Lung (tissue), 12 donors: ENCODE data around the gene RPP25L. TPM values are rescaled to one million over a fixed set of nuclear protein-coding genes. Genes with fewer than 3 reads are reported as not detected.
A peak's percentile ranks its signal among the peaks of the same experiment; 100 is the strongest.

ENCODE experiments used
- ATAC-seq: fragments of 200-7000 bp; cut with Tn5 transposase; one replicate; pipeline ENCODE4 v1.9.1; 2020; ENCODE audit warnings: moderate number of reproducible peaks; ENCODE audit not compliant: insufficient read depth, low FRiP score
- DNase-seq, 3 donors: peaks; one replicate each; pipeline ENCODE4 v3.0.0-alpha.2; 2013 to 2017
- H3K27ac ChIP-seq, 2 donors: one replicate each; pipeline ENCODE4 v1.5.1; 2013; ENCODE audit warnings: mild to moderate bottlenecking in 2 of 2, moderate library complexity in 2 of 2, control low read depth in 1 of 2, inconsistent platforms in 1 of 2, low read depth in 1 of 2, low read length in 1 of 2
- H3K27me3 ChIP-seq, 3 donors: one replicate each; pipeline ENCODE4 v1.5.1; 2013; ENCODE audit warnings: low read length in 2 of 3; ENCODE audit not compliant: control insufficient read depth in 3 of 3, insufficient read depth in 3 of 3
- H3K36me3 ChIP-seq, 4 donors: one replicate each; pipeline ENCODE4 v1.5.1; 2013; ENCODE audit warnings: low read length in 4 of 4, mild to moderate bottlenecking in 1 of 4, moderate library complexity in 1 of 4; ENCODE audit not compliant: control insufficient read depth in 4 of 4, insufficient read depth in 4 of 4
- H3K4me1 ChIP-seq, 5 donors: one replicate each; pipeline ENCODE4 v1.5.1; 2013; ENCODE audit warnings: low read length in 5 of 5, mild to moderate bottlenecking in 2 of 5, moderate library complexity in 1 of 5; ENCODE audit not compliant: control insufficient read depth in 5 of 5, insufficient read depth in 5 of 5
- H3K4me3 ChIP-seq: one replicate; pipeline ENCODE4 v1.5.1; 2013; ENCODE audit warnings: mild to moderate bottlenecking, control low read depth, moderate library complexity
- H3K9ac ChIP-seq, 2 donors: one replicate each; pipeline ENCODE4 v1.5.1; 2013; ENCODE audit warnings: low read length in 2 of 2, control low read depth in 1 of 2; ENCODE audit not compliant: insufficient read depth in 1 of 2
- H3K9me3 ChIP-seq, 4 donors: one replicate each; pipeline ENCODE4 v1.5.1; 2013; ENCODE audit warnings: low read length in 3 of 4, mild to moderate bottlenecking in 1 of 4, moderate library complexity in 1 of 4; ENCODE audit not compliant: control insufficient read depth in 4 of 4, insufficient read depth in 3 of 4
- WGBS, 2 donors: extraction: QIAGEN DNeasy Blood & Tissue Kit; methylation state at CpG; one replicate each; pipeline ENCODE4 v1.1.7; 2013; 5-methylcytosine and 5-hydroxymethylcytosine counted together
- polyA plus RNA-seq, 2 donors: library from polyadenylated mRNA; stranded (reverse); fragments of 200-250 nt; gene quantifications; one replicate each; pipeline ENCODE4 v1.2.1, GENCODE V29; 2013
- total RNA-seq, 2 donors: library from RNA; depleted of rRNA in 1 of 2; stranded (reverse); fragments of >200 nt in 1 of 2; gene quantifications; one replicate each; pipeline ENCODE4 v1.2.1, GENCODE V29; 2014 to 2021
- TF ChIP-seq, protein P1 (sequence below): IDR thresholded peaks from 2 replicates; pipeline ENCODE4 v1.5.1; 2012; ENCODE audit warnings: mild to moderate bottlenecking; ENCODE audit errors: control extremely low read depth, extremely low read depth
- donor health status: control.
- donor health status: control.
- donor health status: Bipolar disorder and iron deficiency.
- donor health status: healthy.
- donor health status: DM: yes; HTN: yes; CAD: no.

Gene RPP25L
- total and polyA plus RNA-seq, 4 donors: 17.0 to 32.6 (median 25.7) TPM

DNA sequence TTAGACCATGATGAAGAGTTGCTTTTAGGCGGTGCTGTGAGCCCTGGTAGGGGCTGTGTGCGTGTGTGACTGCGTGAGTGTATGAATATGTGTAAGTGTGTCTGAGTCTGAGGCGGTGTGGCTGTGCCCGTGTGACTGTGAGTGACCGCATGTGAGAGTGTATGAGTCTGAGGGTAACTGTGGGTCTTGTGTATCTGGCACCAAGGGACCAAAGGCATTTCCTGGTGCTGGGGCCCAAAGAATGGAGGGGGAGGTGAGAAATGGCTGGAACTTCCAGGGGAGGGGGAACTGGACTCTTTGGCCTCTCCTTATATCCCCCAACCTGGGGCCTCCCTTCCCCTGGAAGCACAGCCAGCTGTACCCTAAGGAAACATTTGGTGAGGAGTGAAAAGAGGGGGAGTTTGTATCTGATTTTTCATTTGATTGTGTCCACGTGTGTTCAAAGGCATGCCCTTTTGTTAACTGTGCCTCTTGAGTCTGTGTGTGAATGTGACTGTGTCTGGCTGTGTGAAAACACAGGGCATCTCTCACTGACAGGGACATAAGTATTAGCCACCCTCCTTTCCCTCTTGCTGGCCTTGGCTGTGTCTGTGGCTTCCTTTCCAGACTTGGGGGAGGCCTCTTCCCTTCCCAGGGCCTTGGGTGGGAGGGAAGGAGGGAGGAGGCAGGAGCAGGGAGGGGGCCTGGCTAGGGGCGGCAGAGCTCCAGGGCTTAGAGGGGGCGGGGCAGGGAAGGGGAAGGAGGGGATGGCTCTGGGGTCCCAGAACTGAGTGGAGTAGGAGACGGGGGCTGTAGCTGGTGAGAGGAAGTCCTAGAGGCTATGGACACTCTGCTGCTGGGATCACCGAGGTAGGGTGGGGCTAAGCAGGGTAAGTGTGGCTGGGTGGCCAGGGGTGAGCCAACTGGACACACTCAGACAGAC, 41.5 kb upstream of the RPP25L start:
- DNase-seq: peak; percentile 83 to 92 (median 89)
- WGBS, 2 donors: 43 to 49% methylated on average over 11 of the region's 11 CpGs
- Histone ChIP-seq H3K27me3 (no peaks in the 10 kb centered on the region), H3K9ac (peak overlapping the region in 1 of 2 donors; percentile 44), H3K4me3 (no peak overlapping the region), H3K4me1 (peaks cover 12 to 53% (median 35%) of the 10 kb centered on the region in 5 donors), H3K9me3 (no peaks in the 10 kb centered on the region), H3K36me3 (peaks cover 0 to 24% (median 16%) of the 10 kb centered on the region in 4 donors), H3K27ac (peak overlapping the region; percentile 81 to 88)
- ATAC-seq: no peak
- TF ChIP-seq, protein P1, sequence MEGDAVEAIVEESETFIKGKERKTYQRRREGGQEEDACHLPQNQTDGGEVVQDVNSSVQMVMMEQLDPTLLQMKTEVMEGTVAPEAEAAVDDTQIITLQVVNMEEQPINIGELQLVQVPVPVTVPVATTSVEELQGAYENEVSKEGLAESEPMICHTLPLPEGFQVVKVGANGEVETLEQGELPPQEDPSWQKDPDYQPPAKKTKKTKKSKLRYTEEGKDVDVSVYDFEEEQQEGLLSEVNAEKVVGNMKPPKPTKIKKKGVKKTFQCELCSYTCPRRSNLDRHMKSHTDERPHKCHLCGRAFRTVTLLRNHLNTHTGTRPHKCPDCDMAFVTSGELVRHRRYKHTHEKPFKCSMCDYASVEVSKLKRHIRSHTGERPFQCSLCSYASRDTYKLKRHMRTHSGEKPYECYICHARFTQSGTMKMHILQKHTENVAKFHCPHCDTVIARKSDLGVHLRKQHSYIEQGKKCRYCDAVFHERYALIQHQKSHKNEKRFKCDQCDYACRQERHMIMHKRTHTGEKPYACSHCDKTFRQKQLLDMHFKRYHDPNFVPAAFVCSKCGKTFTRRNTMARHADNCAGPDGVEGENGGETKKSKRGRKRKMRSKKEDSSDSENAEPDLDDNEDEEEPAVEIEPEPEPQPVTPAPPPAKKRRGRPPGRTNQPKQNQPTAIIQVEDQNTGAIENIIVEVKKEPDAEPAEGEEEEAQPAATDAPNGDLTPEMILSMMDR: no peak

DNA sequence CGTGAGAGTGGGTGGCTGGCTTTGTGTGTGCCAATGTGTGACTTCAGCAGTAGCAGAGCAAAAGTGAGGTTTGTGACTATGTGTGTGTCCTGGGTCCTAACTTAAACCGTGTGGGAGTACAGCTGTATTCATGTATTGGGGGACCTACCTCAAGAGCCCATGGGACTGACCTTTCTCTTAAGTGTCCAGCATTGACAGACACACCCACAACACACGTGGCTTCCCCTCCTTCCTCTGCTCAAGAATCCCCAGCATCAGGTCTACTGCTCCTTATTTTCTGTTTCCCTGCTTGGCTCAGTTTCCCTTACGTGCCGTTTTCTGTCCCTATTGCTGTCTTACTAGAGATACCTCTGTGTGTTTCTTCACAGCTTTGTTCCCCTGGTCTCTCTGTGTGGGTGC, 40.7 kb upstream of the RPP25L start:
- WGBS, 2 donors: 26 to 55% methylated on average over 5 of the region's 5 CpGs
- Histone ChIP-seq H3K4me1 (peaks cover 12 to 58% (median 35%) of the 10 kb centered on the region in 5 donors), H3K36me3 (peaks cover 0 to 23% (median 18%) of the 10 kb centered on the region in 4 donors)

DNA sequence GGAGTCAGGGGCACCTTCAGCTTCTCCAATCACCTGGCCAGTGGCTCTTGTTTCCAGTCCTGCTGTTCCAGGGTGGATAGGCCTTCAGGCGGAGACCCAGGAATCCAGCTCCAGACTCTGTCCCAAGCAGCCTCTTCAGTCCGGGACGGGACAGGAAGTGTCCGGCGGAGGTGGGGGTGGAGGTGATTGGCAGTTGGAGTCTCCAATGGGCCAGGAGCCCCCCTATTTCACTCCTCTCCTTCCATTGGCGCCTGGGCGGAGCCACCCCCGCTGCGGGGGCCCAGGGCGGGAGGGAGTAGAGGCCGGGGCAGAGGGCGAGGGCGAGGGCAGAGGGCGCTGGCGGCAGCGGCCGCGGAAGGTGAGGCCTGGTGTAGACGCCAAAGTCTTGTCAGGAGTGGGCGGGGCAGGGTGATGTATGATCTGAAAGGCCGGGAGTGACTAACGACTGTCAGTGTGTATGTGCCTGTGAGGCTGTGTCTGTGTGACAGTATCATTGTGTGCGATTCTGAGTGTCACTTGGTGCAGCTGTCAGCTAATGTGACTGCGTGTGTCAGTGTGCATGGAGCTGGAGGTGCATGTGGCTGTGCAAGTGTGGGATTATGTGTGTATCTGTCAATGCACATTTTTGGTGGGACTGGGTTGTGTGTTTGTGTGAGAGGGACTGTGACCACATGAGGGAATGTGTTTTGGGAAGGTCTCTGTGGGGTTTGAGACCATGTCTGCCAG, 40.1 kb upstream of the RPP25L start, which contains the start of gene IL11RA:
Gene IL11RA (plus strand): TSS at position 310 of the 726 bp plus-strand sequence. CDS start 3,033 bp downstream, outside the sequence.
- WGBS, 2 donors: 13 to 22% methylated on average over 24 of the region's 24 CpGs
- peak; percentile 83 to 95 (median 86) for DNase-seq
- H3K9me3 ChIP-seq: no peaks in the 10 kb centered on the region
- TF ChIP-seq, protein P1: no peak
- peak within 1 kb of the TSS in 1 of 2 donors; percentile 44 for H3K9ac ChIP-seq
- peak within 1 kb of the TSS; percentile 30 for H3K4me3 ChIP-seq
- peak; percentile 73 for ATAC-seq
- H3K4me1 ChIP-seq: peaks cover 12 to 63% (median 37%) of the 10 kb centered on the region in 5 donors
- H3K27ac ChIP-seq: peak within 1 kb of the TSS; percentile 81 to 88
- no peaks in the 10 kb centered on the region for H3K27me3 ChIP-seq
- peaks cover 0 to 23% (median 18%) of the 10 kb centered on the region in 4 donors for H3K36me3 ChIP-seq

More for the DNA sequence above, 40.7 kb upstream of the RPP25L start:
- TF ChIP-seq, protein P1: no peak
- no peak for ATAC-seq
- Histone ChIP-seq H3K9ac (peak overlapping the region in 1 of 2 donors; percentile 44), H3K27me3 (no peaks in the 10 kb centered on the region), H3K4me3 (peak overlapping the region; percentile 30), H3K27ac (peak overlapping the region; percentile 81 to 88), H3K9me3 (no peaks in the 10 kb centered on the region)
- DNase-seq: peak in 2 of 3 donors; percentile 24 to 33
